Smooth muscle cell (in vitro differentiated cells): Measurements from ENCODE around the gene GHR. TPM values are rescaled to one million over a fixed set of nuclear protein-coding genes. Genes with fewer than 3 reads are reported as not detected.

Source experiments
- DNase-seq: peaks from one replicate; lab custom pipeline; 2025; ENCODE audit not compliant: unreplicated experiment; lab: John Stamatoyannopoulos, UW
- H2AFZ ChIP-seq: fragments of 200-600 bp; sonication (generic); 2 replicates; pipeline ENCODE4 v1.6.0; 2016; ENCODE audit warnings: antibody characterized with exemption, low read depth, mild to moderate bottlenecking
- H3F3A ChIP-seq: fragments of 200-600 bp; sonication (generic); 2 replicates; pipeline ENCODE4 v1.6.0; 2017; ENCODE audit warnings: antibody characterized with exemption, low read depth
- H3K27ac ChIP-seq: fragments of 200-600 bp; sonication (generic); 2 replicates; pipeline ENCODE4 v1.5.1; 2016; ENCODE audit warnings: low read depth, mild to moderate bottlenecking
- H3K27me3 ChIP-seq: fragments of 200-600 bp; sonication (generic); 2 replicates; pipeline ENCODE4 v1.6.1; 2016; ENCODE audit warnings: low read depth, mild to moderate bottlenecking
- H3K36me3 ChIP-seq: fragments of 200-600 bp; sonication (generic); 2 replicates; pipeline ENCODE4 v1.5.1; 2016; ENCODE audit warnings: low read depth
- H3K4me1 ChIP-seq: fragments of 200-600 bp; sonication (generic); 2 replicates; pipeline ENCODE4 v1.5.1; 2016; ENCODE audit warnings: low read depth
- H3K4me2 ChIP-seq: fragments of 200-600 bp; sonication (generic); 2 replicates; pipeline ENCODE4 v1.6.0; 2016; ENCODE audit warnings: mild to moderate bottlenecking
- H3K4me3 ChIP-seq: fragments of 200-600 bp; sonication (generic); 2 replicates; pipeline ENCODE4 v1.5.1; 2016; ENCODE audit warnings: mild to moderate bottlenecking
- H3K79me2 ChIP-seq: fragments of 200-600 bp; sonication (generic); 2 replicates; pipeline ENCODE4 v1.6.0; 2016; ENCODE audit warnings: low read depth, mild to moderate bottlenecking
- H3K9ac ChIP-seq: fragments of 200-600 bp; sonication (generic); 2 replicates; pipeline ENCODE4 v1.6.0; 2016; ENCODE audit warnings: low read depth
- H3K9me3 ChIP-seq: fragments of 200-600 bp; sonication (generic); replicated peaks from 2 replicates; pipeline ENCODE4 v1.5.1; 2016; ENCODE audit warnings: low read depth
- H4K20me1 ChIP-seq: fragments of 200-600 bp; sonication (generic); 2 replicates; pipeline ENCODE4 v1.6.0; 2016; ENCODE audit warnings: low read depth
- CTCF ChIP-seq: fragments of 200-600 bp; sonication (generic); IDR thresholded peaks from 2 replicates; pipeline ENCODE4 v1.5.1; 2017; ENCODE audit warnings: borderline replicate concordance, mild to moderate bottlenecking, antibody characterized with exemption; ENCODE audit not compliant: insufficient read depth, poor library complexity, severe bottlenecking
- WGBS: methylation state at CpG from one replicate; pipeline ENCODE4 v1.1.7; 2016; ENCODE audit warnings: low lambda C conversion rate; 5-methylcytosine and 5-hydroxymethylcytosine counted together
- polyA plus RNA-seq: library from polyadenylated mRNA; unstranded; fragments of >200 nt; fragmentation: Nextera tagmentation; extraction: Ambion mirVana; gene quantifications from 2 replicates; pipeline ENCODE4 v1.2.1, GENCODE V29; 2016
- total RNA-seq: library from RNA; depleted of rRNA; stranded (reverse); fragments of >200 nt; gene quantifications from 2 replicates; pipeline ENCODE4 v1.2.3, GENCODE V29; 2014

GHR gene
- total and polyA plus RNA-seq, 2 experiments from 2014 or later = 2.1 to 4.3 TPM

DNA sequence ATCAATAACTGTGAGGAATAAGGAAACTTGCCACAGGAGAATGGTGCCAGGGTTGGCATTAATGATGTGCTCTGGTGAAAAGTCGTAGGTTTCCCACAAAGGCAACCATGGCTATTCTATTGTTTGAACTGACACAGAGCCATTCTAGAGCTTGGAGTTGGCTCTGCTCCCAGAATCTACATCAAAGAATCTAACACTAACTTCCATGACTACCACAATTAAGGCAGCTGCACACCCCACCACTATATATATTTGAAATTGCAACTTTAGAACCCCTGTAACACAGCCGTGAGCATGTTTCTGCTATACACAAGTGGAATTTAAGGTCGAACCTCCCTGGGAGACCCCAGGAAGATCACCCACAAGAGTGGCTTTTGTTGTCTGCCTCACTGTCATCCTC, 243.6 kb downstream of the GHR start:
- H3K4me1 ChIP-seq = no peaks in the 10 kb centered on the region
- no peaks in the 10 kb centered on the region for H3K36me3 ChIP-seq
- H3K9me3 ChIP-seq = no peaks in the 10 kb centered on the region
- H3K4me2 ChIP-seq = no peak overlapping the region
- no peak for TF ChIP-seq CTCF
- H3K27ac ChIP-seq = no peak overlapping the region
- H3K79me2 ChIP-seq = no peaks in the 10 kb centered on the region
- H3K27me3 ChIP-seq = no peaks in the 10 kb centered on the region
- DNase-seq = no peak
- H2AFZ ChIP-seq = no peak overlapping the region
- H4K20me1 ChIP-seq = no peaks in the 10 kb centered on the region
- no peaks in the 10 kb centered on the region for H3F3A ChIP-seq
- 92% methylated on average over 3 of the region's 3 CpGs for WGBS
- no peak overlapping the region for H3K9ac ChIP-seq
- no peak overlapping the region for H3K4me3 ChIP-seq

GRCh38 chr5:42668254-42668653, 245.0 kb downstream of the GHR start:
- Histone ChIP-seq H3K4me3 (no peak overlapping the region), H3K79me2 (no peaks in the 10 kb centered on the region)
- no peak for TF ChIP-seq CTCF

GRCh38 chr5:42672925-42673324, 249.7 kb downstream of the GHR start:
- Histone ChIP-seq H3K9me3 (no peaks in the 10 kb centered on the region), H3K4me3 (no peak overlapping the region), H3F3A (no peaks in the 10 kb centered on the region), H3K9ac (no peak overlapping the region), H3K27me3 (no peaks in the 10 kb centered on the region), H2AFZ (no peak overlapping the region), H3K27ac (no peak overlapping the region), H3K4me2 (no peak overlapping the region), H3K4me1 (no peaks in the 10 kb centered on the region), H3K79me2 (no peaks in the 10 kb centered on the region), H4K20me1 (no peaks in the 10 kb centered on the region), H3K36me3 (no peaks in the 10 kb centered on the region)
- WGBS = 92% methylated on average over 4 of the region's 4 CpGs
- DNase-seq = no peak
- TF ChIP-seq CTCF = no peak

More at GRCh38 chr5:42668254-42668653, 245.0 kb downstream of the GHR start:
- H3K4me2 ChIP-seq = no peak overlapping the region
- WGBS = 96% methylated on average over 2 of the region's 2 CpGs
- H3K36me3 ChIP-seq = no peaks in the 10 kb centered on the region
- H3K27ac ChIP-seq = no peak overlapping the region
- H3K27me3 ChIP-seq = no peaks in the 10 kb centered on the region
- H3F3A ChIP-seq = no peaks in the 10 kb centered on the region
- no peak overlapping the region for H3K9ac ChIP-seq
- no peak overlapping the region for H2AFZ ChIP-seq
- no peaks in the 10 kb centered on the region for H3K9me3 ChIP-seq
- no peak for DNase-seq
- no peaks in the 10 kb centered on the region for H4K20me1 ChIP-seq
- no peaks in the 10 kb centered on the region for H3K4me1 ChIP-seq

GRCh38 chr5:42675602-42676001, 252.4 kb downstream of the GHR start:
- H4K20me1 ChIP-seq = no peaks in the 10 kb centered on the region
- no peak for DNase-seq
- H3K4me3 ChIP-seq = no peak overlapping the region
- H3K4me2 ChIP-seq = no peak overlapping the region
- H3K27ac ChIP-seq = no peak overlapping the region
- no peaks in the 10 kb centered on the region for H3K36me3 ChIP-seq
- H3K9ac ChIP-seq = no peak overlapping the region
- no peaks in the 10 kb centered on the region for H3K9me3 ChIP-seq
- no peaks in the 10 kb centered on the region for H3K79me2 ChIP-seq
- H2AFZ ChIP-seq = no peak overlapping the region
- no peaks in the 10 kb centered on the region for H3F3A ChIP-seq
- H3K27me3 ChIP-seq = no peaks in the 10 kb centered on the region
- no peak for TF ChIP-seq CTCF
- no peaks in the 10 kb centered on the region for H3K4me1 ChIP-seq
